Ishikawa (cell line): ENCODE measurements around the gene ENO3.
A peak's percentile ranks its signal among the peaks of the same experiment; 100 is the strongest.

Experiments
- CEBPB ChIP-seq: IDR thresholded peaks from 2 replicates; pipeline ENCODE4 v1.6.1; 2012
- CREB1 ChIP-seq: IDR thresholded peaks from 2 replicates; pipeline ENCODE4 v1.6.1; 2012; ENCODE audit warnings: low read depth
- EGR1 ChIP-seq: IDR thresholded peaks from 2 replicates; pipeline ENCODE4 v1.6.1; 2012
- EP300 ChIP-seq: IDR thresholded peaks from 2 replicates; pipeline ENCODE4 v1.6.1; 2012; ENCODE audit warnings: borderline replicate concordance
- FOXM1 ChIP-seq: IDR thresholded peaks from 2 replicates; pipeline ENCODE4 v1.6.1; 2012; ENCODE audit warnings: low read depth, borderline replicate concordance
- NFIC ChIP-seq: IDR thresholded peaks from 2 replicates; pipeline ENCODE4 v1.6.1; 2012
- RAD21 ChIP-seq: IDR thresholded peaks from 2 replicates; pipeline ENCODE4 v1.6.1; 2012; ENCODE audit warnings: low read depth
- TAF1 ChIP-seq: IDR thresholded peaks from 2 replicates; pipeline ENCODE4 v1.6.1; 2012; ENCODE audit warnings: low read depth, mild to moderate bottlenecking
- TCF12 ChIP-seq: IDR thresholded peaks from 2 replicates; pipeline ENCODE4 v1.6.1; 2012; ENCODE audit warnings: low read depth
- TEAD4 ChIP-seq: IDR thresholded peaks from 2 replicates; pipeline ENCODE4 v1.6.1; 2012
- YY1 ChIP-seq: IDR thresholded peaks from 2 replicates; pipeline ENCODE4 v1.6.1; 2012; ENCODE audit warnings: low read depth
- ZBTB7A ChIP-seq: IDR thresholded peaks from 2 replicates; pipeline ENCODE4 v1.6.1; 2012; ENCODE audit warnings: low read depth
- TF ChIP-seq, protein P1 (sequence below): IDR thresholded peaks from 2 replicates; pipeline ENCODE4 v1.6.1; 2012
- TF ChIP-seq, protein P2 (sequence below): IDR thresholded peaks from 2 replicates; pipeline ENCODE4 v1.6.1; 2012; ENCODE audit warnings: low read depth, mild to moderate bottlenecking
- TF ChIP-seq, protein P3 (sequence below): IDR thresholded peaks from 2 replicates; pipeline ENCODE4 v1.6.1; 2012

ENO3 gene

DNA sequence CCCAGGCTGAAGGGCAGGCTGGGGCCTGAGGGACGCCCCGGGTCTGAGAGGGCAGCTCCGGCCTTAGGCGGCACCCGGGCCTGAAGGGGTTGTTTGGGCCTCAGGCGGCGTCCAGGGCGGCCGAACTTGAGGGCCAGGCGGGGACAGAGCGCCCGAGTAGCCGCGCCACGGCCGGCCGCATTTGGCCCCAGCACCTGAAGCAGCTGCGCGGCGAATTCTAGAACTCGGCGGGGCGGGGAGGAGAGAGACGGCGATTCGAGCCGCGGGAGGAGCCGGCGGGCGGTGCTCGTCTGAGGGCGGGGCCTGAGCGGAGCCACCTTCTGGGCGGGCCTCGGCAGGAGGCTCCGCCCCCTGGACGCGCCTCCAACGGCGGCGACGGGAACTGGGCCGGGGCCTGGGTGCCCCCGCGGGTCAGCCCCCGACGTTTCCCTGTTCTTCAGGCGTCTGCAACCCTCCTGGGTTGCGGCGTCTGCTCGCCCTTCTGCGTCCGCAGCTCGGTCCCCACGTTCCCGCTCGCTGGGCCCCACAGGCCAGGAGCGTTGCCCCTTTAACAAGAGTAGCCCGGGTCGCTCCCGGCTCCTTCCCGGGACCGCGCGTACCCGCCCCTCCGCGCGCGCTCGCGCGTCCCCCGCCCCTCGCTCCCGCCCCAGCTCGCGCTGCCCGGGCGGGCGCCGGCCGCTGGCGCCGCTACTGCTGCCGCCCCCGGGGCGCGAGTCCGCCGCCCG, 46.5 kb downstream of the ENO3 start, which contains the start of the genes INCA1 and KIF1C:
Gene INCA1, minus strand, starts transcription at position 221 of the 725 bp plus-strand sequence. CDS start 3,085 bp downstream, outside the sequence.
Gene KIF1C, plus strand, starts transcription at position 649 of the 725 bp plus-strand sequence. CDS start 2,297 bp downstream, outside the sequence.
- TF ChIP-seq NFIC (peak; percentile 40; the same call in 1 of the 2 replicates), ZBTB7A (peak; percentile 72; the same call in 1 of the 2 replicates), TCF12 (peak; percentile 46; the same call in 1 of the 2 replicates), EP300 (no peak), RAD21 (no peak), TAF1 (peak; percentile 61; the same call in 1 of the 2 replicates)
- TF ChIP-seq, protein P1, sequence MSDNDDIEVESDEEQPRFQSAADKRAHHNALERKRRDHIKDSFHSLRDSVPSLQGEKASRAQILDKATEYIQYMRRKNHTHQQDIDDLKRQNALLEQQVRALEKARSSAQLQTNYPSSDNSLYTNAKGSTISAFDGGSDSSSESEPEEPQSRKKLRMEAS: peak; percentile 49

DNA sequence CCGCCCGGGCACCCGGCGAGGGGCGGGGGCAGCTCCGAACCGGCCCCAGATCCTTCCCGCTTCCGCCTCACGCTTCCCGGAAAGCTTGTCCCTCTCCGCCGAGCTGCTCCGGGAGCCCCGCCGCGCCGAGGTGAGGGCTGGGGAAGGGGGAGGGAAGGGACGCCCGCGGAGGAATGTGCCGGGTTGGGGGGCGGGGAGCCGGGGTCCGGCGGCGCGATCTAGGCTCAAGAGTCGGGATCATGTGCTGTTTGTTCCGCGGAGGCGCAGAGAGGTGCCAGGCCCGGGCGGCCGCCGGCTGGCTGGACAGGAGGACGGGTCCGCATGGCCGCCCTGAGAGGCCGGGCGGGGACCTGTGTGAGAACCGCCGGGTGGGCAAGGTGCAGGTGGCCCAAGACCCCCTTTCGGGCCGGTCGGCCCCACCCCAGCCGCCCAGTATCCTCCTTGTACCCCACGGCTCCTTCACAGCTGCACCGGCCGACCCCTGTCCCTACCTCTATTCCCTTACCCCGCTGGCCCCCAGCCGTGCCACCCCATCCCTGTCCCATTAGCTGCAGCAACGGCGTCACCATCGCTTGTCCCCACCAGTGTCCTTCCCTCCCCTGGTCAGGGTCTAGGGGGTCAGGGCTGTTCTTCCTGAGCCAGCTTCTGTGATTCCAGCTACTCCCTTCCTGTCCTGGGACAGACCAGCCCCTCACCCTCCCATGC, 47.3 kb downstream of the ENO3 start:
- TF ChIP-seq CEBPB: no peak
- no peak; the same call in 1 of the 2 replicates for TF ChIP-seq YY1
- no peak for TF ChIP-seq EGR1
- no peak for TF ChIP-seq NFIC
- no peak for TF ChIP-seq CREB1
- TF ChIP-seq TAF1: no peak; the same call in 1 of the 2 replicates
- TF ChIP-seq TEAD4: peak; percentile 54; the same call in 1 of the 2 replicates
- peak; percentile 59; the same call in 1 of the 2 replicates for TF ChIP-seq ZBTB7A
- TF ChIP-seq, protein P1: no peak
- TF ChIP-seq, protein P2, sequence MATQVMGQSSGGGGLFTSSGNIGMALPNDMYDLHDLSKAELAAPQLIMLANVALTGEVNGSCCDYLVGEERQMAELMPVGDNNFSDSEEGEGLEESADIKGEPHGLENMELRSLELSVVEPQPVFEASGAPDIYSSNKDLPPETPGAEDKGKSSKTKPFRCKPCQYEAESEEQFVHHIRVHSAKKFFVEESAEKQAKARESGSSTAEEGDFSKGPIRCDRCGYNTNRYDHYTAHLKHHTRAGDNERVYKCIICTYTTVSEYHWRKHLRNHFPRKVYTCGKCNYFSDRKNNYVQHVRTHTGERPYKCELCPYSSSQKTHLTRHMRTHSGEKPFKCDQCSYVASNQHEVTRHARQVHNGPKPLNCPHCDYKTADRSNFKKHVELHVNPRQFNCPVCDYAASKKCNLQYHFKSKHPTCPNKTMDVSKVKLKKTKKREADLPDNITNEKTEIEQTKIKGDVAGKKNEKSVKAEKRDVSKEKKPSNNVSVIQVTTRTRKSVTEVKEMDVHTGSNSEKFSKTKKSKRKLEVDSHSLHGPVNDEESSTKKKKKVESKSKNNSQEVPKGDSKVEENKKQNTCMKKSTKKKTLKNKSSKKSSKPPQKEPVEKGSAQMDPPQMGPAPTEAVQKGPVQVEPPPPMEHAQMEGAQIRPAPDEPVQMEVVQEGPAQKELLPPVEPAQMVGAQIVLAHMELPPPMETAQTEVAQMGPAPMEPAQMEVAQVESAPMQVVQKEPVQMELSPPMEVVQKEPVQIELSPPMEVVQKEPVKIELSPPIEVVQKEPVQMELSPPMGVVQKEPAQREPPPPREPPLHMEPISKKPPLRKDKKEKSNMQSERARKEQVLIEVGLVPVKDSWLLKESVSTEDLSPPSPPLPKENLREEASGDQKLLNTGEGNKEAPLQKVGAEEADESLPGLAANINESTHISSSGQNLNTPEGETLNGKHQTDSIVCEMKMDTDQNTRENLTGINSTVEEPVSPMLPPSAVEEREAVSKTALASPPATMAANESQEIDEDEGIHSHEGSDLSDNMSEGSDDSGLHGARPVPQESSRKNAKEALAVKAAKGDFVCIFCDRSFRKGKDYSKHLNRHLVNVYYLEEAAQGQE: no peak
- no peak for TF ChIP-seq RAD21
- no peak for TF ChIP-seq TCF12

DNA sequence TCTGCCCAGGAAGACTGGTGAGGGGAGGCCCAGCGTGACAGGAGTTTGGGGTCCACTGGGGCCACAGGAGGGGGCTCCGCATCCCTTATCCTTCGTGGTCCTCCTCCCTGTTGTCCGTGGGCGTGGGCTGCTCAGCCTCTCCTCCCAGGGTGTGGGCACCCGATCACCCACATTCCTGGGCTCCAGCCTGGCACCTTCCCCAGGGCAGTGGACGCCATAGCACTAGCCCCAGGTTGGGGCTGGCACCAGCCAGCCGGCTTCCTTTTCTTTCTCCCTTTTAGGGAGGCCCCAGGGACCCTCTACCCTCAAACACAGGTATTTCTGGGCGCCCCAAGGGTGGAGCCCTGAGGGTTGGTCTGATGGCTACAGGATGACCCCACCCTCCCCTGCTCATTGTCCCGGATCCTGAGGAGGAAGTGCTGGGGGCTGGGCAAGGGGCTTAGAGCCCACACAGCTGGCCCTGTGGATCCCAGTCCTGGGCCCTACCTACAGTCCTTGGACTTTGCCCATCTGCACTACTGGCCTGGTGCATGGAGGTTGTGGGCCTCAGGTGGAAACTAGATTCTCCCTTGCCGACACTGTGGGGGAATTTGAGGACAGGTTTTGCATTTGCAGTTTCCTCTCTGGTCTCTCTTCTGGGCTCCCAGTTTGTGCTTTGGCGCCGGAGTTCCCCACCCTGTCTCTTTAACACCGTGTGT, 48.0 kb downstream of the ENO3 start:
- TF ChIP-seq NFIC (no peak), EGR1 (no peak), RAD21 (no peak), FOXM1 (no peak), TEAD4 (peak; percentile 53; the same call in 1 of the 2 replicates), TCF12 (no peak), CREB1 (no peak), ZBTB7A (peak; percentile 38; the same call in 1 of the 2 replicates), EP300 (no peak), YY1 (no peak), CEBPB (no peak), TAF1 (no peak; the same call in 1 of the 2 replicates)
- TF ChIP-seq, protein P2: no peak
- TF ChIP-seq, protein P1: 0 out of 2 replicates have a peak, but pooled peaks have one; percentile 12
- TF ChIP-seq, protein P3, sequence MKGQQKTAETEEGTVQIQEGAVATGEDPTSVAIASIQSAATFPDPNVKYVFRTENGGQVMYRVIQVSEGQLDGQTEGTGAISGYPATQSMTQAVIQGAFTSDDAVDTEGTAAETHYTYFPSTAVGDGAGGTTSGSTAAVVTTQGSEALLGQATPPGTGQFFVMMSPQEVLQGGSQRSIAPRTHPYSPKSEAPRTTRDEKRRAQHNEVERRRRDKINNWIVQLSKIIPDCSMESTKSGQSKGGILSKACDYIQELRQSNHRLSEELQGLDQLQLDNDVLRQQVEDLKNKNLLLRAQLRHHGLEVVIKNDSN: no peak

DNA sequence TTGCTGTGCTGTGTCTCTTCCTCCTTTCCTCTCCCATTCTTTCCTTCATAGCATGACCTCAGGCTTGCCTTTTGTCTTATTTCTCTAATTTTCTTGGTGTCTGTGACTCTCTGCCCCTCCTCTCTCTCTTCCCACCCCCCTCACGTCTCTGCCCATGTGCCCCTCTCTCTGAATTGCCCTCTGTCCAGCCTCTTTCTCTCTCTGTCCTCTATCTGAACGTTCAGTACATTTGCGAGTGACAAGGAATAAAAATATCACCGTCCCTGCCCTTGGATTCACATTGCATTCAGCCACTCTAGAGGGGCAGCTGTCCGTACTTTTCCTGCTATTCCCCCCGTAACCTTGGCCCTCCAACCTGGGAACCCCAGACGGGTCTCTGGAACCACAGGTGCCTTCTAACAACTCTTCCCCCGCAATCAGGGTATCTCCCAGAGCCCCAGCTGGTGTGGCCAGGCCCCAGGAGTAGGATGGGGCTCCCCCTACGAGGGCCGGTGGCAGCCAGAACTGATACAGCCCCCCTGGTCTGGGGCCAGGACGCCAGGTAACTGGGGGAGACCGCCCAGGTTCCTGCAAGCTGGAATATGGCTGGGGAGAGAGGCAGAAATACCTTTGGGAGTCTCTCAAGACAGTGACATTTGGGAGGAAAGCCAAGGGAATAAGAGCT, 48.6 kb downstream of the ENO3 start:
- TF ChIP-seq YY1 (no peak), NFIC (no peak), TEAD4 (no peak), RAD21 (no peak), CEBPB (no peak), FOXM1 (no peak), TCF12 (no peak), TAF1 (no peak), EP300 (no peak)
- TF ChIP-seq, protein P2: no peak
